Psoas muscle (tissue), 8 donors: Measurements from ENCODE around the gene ARFGAP3. TPM values are rescaled to one million over a fixed set of nuclear protein-coding genes. Genes with fewer than 3 reads are reported as not detected.

Experiments
- ATAC-seq, 4 donors: fragments of 200-7000 bp; cut with Tn5 transposase; one replicate each; pipeline ENCODE4 v1.9.1; 2020; ENCODE audit warnings: moderate library complexity in 3 of 4, mild to moderate bottlenecking in 2 of 4
- DNase-seq, 2 donors: peaks; one replicate each; pipeline ENCODE4 v3.0.0-alpha.2; 2020
- H3K27ac ChIP-seq: fragments of 200-600 bp; one replicate; pipeline ENCODE4 v1.8.0; 2022
- H3K27me3 ChIP-seq, 3 donors: fragments of 200-600 bp in 1 of 3; one replicate each; pipeline versions ENCODE4 v1.6.1 to v1.8.0; 2013 to 2022; ENCODE audit warnings: low read length in 2 of 3, mild to moderate bottlenecking in 2 of 3, moderate library complexity in 1 of 3; ENCODE audit not compliant: insufficient read depth in 3 of 3
- H3K36me3 ChIP-seq, 2 donors: fragments of 200-600 bp in 1 of 2; one replicate each; pipeline versions ENCODE4 v1.6.1 to v1.8.0; 2013 to 2022; ENCODE audit warnings: low read depth in 1 of 2, mild to moderate bottlenecking in 1 of 2, moderate library complexity in 1 of 2; ENCODE audit not compliant: insufficient read depth in 1 of 2
- H3K4me1 ChIP-seq: fragments of 200-600 bp; one replicate; pipeline ENCODE4 v1.8.0; 2022
- H3K4me3 ChIP-seq: fragments of 200-600 bp; one replicate; pipeline ENCODE4 v1.8.0; 2022; ENCODE audit warnings: mild to moderate bottlenecking
- H3K9me3 ChIP-seq: fragments of 200-600 bp; one replicate; pipeline ENCODE4 v1.8.0; 2022
- CTCF ChIP-seq: fragments of 200-600 bp; IDR thresholded peaks from one replicate; pipeline ENCODE4 v1.8.0; 2022; ENCODE audit warnings: antibody characterized with exemption
- WGBS, 3 donors: extraction: QIAGEN DNeasy Blood & Tissue Kit; methylation state at CpG; one replicate each; pipeline versions ENCODE4 v1.1.6 to v1.1.7; 2013; 5-methylcytosine and 5-hydroxymethylcytosine counted together
- intact Hi-C, 2 donors: fragments of 100-400 bp; cut with DNase I; formaldehyde crosslinking; loops; one replicate each; pipeline versions ENCODE4 v1.11.0 to v1.14.2; 2022
- polyA plus RNA-seq, 3 donors: library from polyadenylated mRNA; stranded (reverse); fragments of 200-250 nt; gene quantifications; one replicate each; pipeline ENCODE4 v1.2.3, GENCODE V29; 2013
- total RNA-seq, 4 donors: library from RNA; stranded (reverse); fragmentation: NEBNext Ultra II Directional in 2 of 4; extraction: Animal tissue kit (Norgen Biotek cat#: 25700) in 2 of 4; gene quantifications; one replicate each; pipeline versions ENCODE4 v1.2.1 to v1.2.4, GENCODE V29; 2021 to 2023
- donor health status: healthy with polysubstance abuse.
- donor health status: DM: no; HTN: no; CAD: no; lungs with moderate emphysema.
- donor health status: Bipolar disorder and iron deficiency.
- donor health status: healthy.
- donor health status: DM: yes; HTN: yes; CAD: no.
- donor health status: DM: no; HTN: no; CAD: no.
- donor health status: DM: no; HTN: no; CAD: no.
- donor health status: DM: yes; HTN: yes; CAD: no.

Gene ARFGAP3
- total and polyA plus RNA-seq, 7 donors = 18.4 to 36.1 (median 23.8) TPM

- H3K27ac ChIP-seq = no peak overlapping the region
- no peak for DNase-seq
- H3K36me3 ChIP-seq = peaks cover 5 to 58% of the 10 kb centered on the region in 2 donors
- no peaks in the 10 kb centered on the region for H3K4me1 ChIP-seq
- no peak for ATAC-seq
- H3K4me3 ChIP-seq = no peak overlapping the region
- H3K9me3 ChIP-seq = no peaks in the 10 kb centered on the region
- intact Hi-C loops = no loop called here
- no peak for TF ChIP-seq CTCF
- H3K27me3 ChIP-seq = no peaks in the 10 kb centered on the region
- 52 to 85% (median 71%) methylated on average over 3 of the region's 3 CpGs for WGBS, 3 donors
These were observed 15.6 kb downstream of the ARFGAP3 start for GRCh38 chr22:42841444-42841843.

GRCh38 chr22:42837556-42837955 lies 19.5 kb downstream of the ARFGAP3 start:
- WGBS, 3 donors = 85 to 98% (median 87%) methylated on average over 4 of the region's 4 CpGs
- DNase-seq (no peak), ATAC-seq (no peak)
- no peaks in the 10 kb centered on the region for H3K27me3 ChIP-seq
- H3K36me3 ChIP-seq = peaks cover 2 to 68% of the 10 kb centered on the region in 2 donors
- H3K4me1 ChIP-seq = no peaks in the 10 kb centered on the region
- no peak overlapping the region for H3K27ac ChIP-seq
- no peaks in the 10 kb centered on the region for H3K9me3 ChIP-seq
- TF ChIP-seq CTCF = no peak
- intact Hi-C loops = no loop called here
- H3K4me3 ChIP-seq = no peak overlapping the region

- DNase-seq (no peak), ATAC-seq (no peak)
- no peak overlapping the region for H3K27ac ChIP-seq
- no peak for TF ChIP-seq CTCF
- intact Hi-C loops = no loop called here
- WGBS, 3 donors = 97 to 98% (median 97%) methylated on average over 5 of the region's 5 CpGs
- no peak overlapping the region for H3K4me3 ChIP-seq
- H3K4me1 ChIP-seq = no peaks in the 10 kb centered on the region
- H3K27me3 ChIP-seq = no peaks in the 10 kb centered on the region
- no peaks in the 10 kb centered on the region for H3K9me3 ChIP-seq
- H3K36me3 ChIP-seq = peaks cover 0 to 82% of the 10 kb centered on the region in 2 donors
These were observed 21.0 kb downstream of the ARFGAP3 start for GRCh38 chr22:42836026-42836425.

- no peaks in the 10 kb centered on the region for H3K9me3 ChIP-seq
- no peaks in the 10 kb centered on the region for H3K4me1 ChIP-seq
- intact Hi-C loops = no loop called here
- H3K27me3 ChIP-seq = no peaks in the 10 kb centered on the region
- ATAC-seq (no peak), DNase-seq (no peak)
- peaks cover 0 to 82% of the 10 kb centered on the region in 2 donors for H3K36me3 ChIP-seq
- H3K4me3 ChIP-seq = no peak overlapping the region
- H3K27ac ChIP-seq = no peak overlapping the region
- 77 to 83% (median 79%) methylated on average over 5 of the region's 5 CpGs for WGBS, 3 donors
- no peak for TF ChIP-seq CTCF
These were observed 22.7 kb downstream of the ARFGAP3 start for GRCh38 chr22:42834177-42834949.

- no peak for ATAC-seq
- intact Hi-C loops = no loop called here
These were observed 24.0 kb downstream of the ARFGAP3 start for GRCh38 chr22:42833104-42833503.

More at GRCh38 chr22:42833104-42833503, 24.0 kb downstream of the ARFGAP3 start:
- no peak overlapping the region for H3K27ac ChIP-seq
- H3K27me3 ChIP-seq = no peaks in the 10 kb centered on the region
- DNase-seq = no peak
- H3K4me1 ChIP-seq = no peaks in the 10 kb centered on the region
- no peak for TF ChIP-seq CTCF
- H3K9me3 ChIP-seq = no peaks in the 10 kb centered on the region
- H3K36me3 ChIP-seq = peaks cover 0 to 94% of the 10 kb centered on the region in 2 donors
- H3K4me3 ChIP-seq = no peak overlapping the region
